Measurements from ENCODE around the gene ZFAND4.
"Not testable (repeated sequence)": the region's sequence is repeated elsewhere in the genome, so short reads cannot be mapped to it uniquely, and the experiment has no call there.

ZFAND4 gene

DNA sequence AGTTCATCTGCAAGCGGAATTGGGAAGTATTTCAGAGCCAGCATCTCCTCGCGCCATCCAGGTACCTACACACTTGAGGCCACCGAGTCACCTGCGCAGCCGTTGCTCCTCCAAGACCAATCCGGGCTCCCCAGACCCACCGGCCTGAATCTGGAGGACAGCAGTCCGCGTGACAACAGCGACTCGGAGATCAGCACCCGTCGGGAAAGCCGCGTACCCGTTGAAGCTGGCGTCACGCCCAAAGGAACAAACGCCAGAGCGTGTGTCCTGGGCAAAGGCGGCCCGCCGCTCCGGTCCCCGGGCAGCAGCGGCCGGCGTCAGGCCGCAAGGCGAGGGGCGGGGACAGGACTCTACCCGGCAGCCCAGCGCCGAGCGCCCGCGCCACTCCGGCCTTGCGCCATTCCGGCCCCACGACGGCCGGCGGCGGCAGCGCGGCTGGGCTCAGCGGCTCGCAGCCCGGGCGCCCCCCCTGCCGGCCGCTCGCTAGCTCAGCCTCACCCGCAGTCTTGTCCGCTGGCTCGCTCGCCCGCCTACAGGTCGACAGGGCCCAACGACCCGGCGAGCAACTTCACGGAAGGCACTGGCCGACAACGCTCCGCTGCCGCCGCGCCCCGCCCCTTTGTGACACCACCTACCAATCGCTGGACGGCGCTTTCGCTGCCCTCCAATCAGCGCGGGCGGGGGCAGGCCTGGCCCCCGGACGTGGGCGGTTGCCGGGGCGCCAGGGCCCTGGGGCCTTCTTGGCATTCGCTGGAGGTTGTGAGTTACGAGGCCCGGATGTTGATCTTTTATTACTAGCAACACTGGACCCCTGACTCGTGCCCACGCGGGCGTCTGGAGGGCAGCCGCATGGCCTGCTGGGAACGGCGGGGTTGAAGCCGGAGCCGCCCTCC lies at the start of gene ZFAND4:
TSS of gene ZFAND4 (minus strand) at position 592 of the 893 bp plus-strand sequence. CDS start 9,047 bp downstream, outside the sequence.
- peak; percentile 96 for DNase-seq

DNA sequence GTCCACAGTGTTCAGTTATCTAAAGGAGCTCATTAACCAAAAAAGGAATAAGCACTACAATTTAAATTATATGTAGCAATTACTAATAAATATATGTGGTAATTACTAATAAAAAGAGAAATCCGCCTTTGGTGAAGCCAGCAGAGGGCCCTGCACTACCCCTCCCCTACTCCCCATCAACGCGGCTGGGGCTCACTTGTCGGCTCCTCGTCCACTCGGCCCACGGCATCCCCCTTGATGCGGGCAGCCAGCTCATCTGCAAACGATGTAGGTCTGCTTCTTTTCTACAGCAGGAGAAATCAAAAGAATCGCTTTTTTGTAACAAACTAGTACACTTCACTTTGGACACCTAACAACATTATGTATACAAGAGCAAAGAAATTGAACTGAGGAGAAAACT lies 48.9 kb upstream of the ZFAND4 start:
- not testable (repeated sequence) for DNase-seq

DNA sequence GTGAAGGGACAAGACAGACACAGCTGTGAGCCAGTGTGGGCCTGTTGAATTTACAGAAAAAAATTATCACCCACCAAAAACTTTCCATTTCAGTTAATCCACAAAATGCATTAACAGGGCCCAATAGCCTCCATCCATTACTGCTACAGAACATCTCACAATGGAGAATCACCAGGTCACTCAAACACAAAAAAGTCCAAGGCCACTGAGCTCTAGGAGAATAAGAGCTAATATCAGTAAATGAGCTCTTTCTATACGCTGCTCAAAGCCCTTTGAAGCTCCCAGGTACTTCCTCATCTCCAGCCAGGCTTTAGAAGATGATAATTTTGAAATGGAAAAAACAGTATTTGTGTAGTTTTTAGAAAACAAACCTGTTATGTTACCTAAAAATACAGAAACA lies 45.1 kb upstream of the ZFAND4 start:
- DNase-seq: not testable (repeated sequence)

DNA sequence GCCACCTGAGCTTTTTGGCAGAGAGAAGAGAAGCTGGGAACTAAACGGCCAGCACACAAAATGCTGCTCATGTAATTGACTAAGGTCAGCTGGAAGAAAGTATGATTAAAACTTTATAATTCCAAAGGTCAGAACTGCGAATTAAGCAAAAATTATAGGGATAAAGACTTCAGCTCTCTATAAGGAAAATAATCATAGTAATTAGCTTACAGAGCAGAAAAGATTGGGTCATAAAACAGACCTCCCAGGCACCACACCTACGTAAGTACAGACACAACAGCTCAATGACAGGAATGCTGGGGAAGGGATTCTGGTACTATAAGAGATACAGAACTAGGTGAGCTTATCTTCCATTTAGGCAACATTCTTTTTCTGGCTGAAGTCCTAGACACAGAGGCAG lies 44.5 kb upstream of the ZFAND4 start:
- not testable (repeated sequence) for DNase-seq

DNA sequence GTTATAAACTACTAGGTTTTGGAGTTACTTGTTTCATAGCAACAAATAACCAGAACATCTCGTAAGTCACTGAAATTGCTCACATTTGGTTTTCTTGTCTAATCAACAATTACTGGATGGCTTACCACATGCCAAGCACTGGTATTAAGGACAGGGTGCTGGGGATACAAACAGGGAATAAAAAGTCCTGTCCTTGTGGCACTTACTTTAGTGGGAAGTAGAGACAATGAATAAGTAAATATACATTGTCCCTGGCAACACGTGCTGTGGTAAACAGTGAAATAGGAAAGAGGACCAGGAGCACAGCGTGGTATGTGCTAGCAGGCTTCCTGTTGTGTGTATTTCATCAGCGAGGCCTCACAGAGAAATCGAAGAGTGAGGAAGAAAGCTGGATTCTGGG lies 38.7 kb upstream of the ZFAND4 start:
- DNase-seq: not testable (repeated sequence)

GRCh38 chr10:45710200-45710796 lies 37.7 kb upstream of the ZFAND4 start:
- DNase-seq: not testable (repeated sequence)

DNA sequence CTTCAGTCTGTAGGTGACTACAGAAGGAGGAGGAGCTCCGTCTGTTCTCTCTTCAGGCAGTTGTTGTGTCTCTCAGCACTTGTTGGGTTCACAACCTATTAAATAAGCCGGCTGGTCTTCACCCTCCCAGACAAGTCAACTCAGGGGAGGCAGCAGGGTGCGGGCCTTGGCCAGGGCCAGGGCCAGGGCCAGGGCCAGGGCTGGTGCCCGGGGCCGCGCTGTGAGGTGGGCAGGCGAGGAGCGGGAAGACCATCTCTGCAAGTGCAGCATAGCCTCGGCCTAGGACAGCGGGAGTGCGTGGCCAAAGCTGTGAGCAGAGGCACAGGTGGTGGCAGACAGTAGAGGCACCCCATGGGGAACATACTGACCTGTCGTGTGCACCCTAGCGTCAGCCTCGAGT lies 5.9 kb upstream of the ZFAND4 start:
- DNase-seq: not testable (repeated sequence)

GRCh38 chr10:45675388-45675787 lies 2.8 kb upstream of the ZFAND4 start:
- DNase-seq: no peak

DNA sequence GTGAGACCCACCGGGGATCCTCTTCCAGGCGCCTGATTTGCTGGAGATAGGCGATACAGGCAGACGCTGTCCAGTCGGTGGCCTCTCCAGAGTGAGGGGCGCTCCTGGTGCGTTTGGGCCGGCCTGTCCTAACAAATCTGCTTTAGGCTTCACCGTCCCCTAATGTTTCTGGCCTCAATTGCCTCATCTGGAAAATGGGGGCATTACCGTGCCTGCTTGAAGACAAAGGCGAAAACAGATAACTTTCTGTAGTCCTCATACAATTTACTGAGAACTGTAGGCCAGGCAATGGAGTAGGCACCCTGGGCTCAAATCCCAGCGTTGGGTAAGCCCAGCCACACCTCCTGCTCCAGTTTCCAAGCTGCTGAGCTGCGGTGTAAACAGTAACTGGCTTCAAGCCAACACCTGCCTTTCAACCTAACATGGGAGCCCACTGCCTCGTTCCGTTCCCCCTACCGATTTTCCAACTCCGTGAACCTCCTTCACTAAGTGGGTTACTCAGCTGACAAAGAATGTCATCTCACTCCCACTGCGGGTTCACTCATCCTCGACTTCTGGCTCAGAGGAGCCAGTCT lies 589 bp upstream of the ZFAND4 start:
- DNase-seq: no peak

- not testable (repeated sequence) for DNase-seq
Measured at GRCh38 chr10:45671300-45671699, 1.3 kb downstream of the ZFAND4 start.

- not testable (repeated sequence) for DNase-seq
Measured at GRCh38 chr10:45669897-45670296, 2.7 kb downstream of the ZFAND4 start.

DNA sequence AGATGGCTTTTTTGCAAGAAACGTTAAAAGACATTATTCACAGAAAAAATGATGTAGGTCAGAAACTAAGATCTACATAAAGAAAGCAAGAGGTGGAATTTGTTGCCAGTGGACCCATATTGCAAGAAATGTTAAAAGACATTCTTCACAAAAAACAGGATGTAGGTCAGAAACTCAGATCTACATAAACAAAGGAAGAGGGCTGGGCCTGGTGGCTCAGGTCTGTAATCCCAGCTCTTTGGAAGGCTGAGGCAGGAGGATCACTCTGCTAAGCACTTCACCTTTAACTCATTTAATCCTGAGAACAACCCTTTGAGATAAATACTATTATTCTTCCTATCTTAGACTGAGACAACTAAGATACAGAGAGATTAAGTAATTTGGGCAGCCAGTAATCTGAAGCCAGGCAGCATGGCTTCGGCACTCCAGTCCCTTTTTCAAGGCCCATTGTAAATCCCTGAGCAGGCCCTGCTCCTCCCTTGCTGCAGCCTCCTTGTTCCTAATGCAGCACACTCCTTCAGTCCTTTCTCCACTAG lies 11.6 kb downstream of the ZFAND4 start:
- no peak for DNase-seq

DNA sequence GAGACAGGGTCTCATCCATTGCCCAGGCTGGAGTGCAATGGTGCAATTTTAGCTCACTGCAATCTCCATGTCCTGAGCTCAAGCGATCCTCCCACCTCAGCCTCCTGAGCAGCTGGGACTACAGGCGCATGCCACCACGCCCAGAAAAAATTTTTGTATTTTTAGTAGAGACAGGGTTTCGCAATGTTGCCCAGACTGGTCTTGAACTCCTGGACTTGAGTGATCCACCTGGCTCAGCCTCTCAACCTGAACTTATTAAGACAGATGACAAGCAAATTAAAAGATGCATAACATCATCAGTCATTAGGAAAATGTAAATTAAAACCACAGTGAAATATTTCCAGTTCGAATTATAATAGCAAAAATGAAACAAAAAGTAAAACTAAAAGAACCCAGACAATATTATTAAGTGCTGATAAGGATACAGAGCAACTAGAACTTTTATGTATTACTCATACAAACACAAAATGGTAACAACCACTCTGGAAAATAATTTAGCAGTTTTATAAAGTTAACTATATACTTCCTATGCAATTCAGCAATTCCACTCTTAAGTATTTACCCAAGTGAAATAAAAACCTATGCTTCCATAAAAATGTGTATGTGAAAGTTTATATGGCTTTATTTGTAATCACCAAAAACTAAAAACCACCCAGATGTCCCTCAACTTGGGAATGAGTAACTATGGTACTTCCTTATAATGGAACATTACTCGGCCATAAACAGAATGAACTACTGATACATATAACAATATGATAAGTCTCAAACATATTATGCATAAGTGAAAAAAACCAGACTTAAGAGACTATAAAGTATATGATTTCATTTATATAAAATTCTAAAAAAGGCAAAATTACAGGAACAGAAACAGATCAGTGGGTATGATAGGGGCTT lies 15.3 kb downstream of the ZFAND4 start:
- DNase-seq: no peak

- no peak for DNase-seq
Measured at GRCh38 chr10:45655219-45655618, 17.4 kb downstream of the ZFAND4 start.

- not testable (repeated sequence) for DNase-seq
Measured at GRCh38 chr10:45654753-45655141, 17.8 kb downstream of the ZFAND4 start.

DNA sequence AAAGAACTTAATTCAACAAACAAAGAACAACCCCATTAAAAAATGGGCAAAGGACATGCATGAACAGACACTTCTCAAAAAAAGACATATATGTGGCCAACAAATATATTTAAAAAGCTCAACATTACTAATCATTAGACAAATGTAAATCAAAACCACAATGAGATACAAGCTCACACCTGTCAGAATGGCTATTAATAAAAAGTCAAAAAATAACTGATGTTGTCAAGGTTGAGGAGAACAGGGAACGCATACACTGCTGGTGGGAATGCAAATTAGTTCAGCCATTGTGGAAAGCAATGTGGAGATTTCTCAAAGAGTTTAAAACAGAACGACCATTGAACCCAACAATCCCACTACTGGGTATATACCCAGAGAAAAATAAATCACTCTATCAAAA lies 19.1 kb downstream of the ZFAND4 start:
- DNase-seq: no peak

- no peak for DNase-seq
Measured at GRCh38 chr10:45652511-45652910, 20.1 kb downstream of the ZFAND4 start.

DNA sequence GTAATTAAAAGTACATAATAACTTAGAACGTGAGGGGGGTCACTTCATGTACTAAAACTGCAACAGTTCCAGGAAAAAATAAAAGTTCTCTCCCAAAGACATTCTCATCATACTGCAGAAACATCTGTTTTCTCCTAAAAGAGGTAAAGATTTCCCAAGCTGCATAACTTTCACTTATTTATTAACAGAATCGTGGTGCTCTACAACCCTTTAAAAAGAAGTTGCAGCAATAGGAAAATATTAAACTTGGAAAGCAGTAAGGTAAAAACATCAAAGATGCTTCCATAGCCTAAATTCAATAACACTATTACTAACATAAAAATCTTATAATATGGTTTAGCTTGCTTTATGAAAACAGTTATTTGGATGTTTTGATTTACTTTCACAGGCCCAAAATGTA lies 23.3 kb downstream of the ZFAND4 start:
- DNase-seq: no peak

GRCh38 chr10:45647118-45647517 lies 25.5 kb downstream of the ZFAND4 start:
- DNase-seq: no peak

DNA sequence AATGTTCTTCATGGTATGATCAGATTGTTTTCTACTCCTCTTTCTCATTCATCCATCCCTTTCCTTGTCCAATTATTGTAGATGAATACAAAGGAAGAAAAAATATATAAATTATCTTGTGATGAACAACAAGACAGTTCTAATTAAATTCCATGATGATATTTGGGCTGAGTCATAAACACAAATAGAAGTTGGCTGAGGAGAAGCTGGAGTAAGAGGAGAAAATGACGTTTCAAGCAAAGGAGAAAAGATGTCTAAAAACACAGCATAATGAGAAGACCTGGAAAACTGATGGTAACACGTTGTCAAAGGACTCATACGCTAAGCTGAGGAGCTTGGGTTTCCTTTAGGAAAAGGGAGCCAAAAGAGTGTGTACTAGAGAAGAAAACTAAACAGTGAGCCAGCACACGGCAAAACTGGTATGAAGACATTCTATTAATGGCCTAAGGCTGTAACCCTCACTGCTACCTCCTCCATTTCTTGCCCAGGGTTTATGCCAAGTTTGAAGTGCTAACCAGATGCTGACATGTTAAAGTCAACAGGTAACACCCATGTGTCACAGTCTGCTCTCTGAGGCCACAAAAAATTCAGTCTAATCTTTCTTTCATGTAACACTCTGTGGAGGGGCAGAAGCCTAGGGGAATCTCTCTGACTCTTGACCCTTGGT lies 26.1 kb downstream of the ZFAND4 start:
- DNase-seq: no peak

GRCh38 chr10:45644527-45644926 lies 28.0 kb downstream of the ZFAND4 start:
- DNase-seq: no peak

DNA sequence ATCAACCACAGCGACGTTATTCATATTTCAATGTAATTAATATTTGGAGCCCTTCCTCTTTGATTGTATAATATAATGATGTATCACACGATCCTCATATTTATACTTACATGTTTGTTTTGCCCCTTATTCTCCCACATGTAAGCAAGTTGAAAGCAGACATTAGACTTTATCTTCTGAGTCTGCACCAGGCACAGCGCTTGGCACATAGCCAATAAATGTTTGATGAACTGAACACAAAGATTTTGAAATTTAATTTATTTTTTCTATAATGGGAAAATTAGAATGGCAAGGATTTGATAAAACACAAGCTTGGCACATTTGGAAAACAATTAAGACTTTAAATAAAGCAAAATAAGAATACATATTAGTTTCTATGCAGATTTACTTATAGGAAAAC lies 31.6 kb downstream of the ZFAND4 start:
- no peak for DNase-seq
